Thoracic aorta (tissue), 2 donors: ENCODE data around the gene GOLGA8N. TPM values are rescaled to one million over a fixed set of nuclear protein-coding genes. Genes with fewer than 3 reads are reported as not detected.

Experiments
- ATAC-seq: fragments of 150-250 bp; one replicate; pipeline ENCODE4 v1.8.0; 2017; ENCODE audit warnings: low read depth; ENCODE audit not compliant: insufficient number of reproducible peaks, low FRiP score
- DNase-seq: peaks from one replicate; pipeline ENCODE4 v3.0.0-alpha.2; 2020; ENCODE audit warnings: low spot score
- H3K27ac ChIP-seq, 2 donors: fragments of 200-600 bp; sonication (generic); 1 replicate in 1 of 2; 2 replicates in 1 of 2; pipeline ENCODE4 v1.5.1; 2016; ENCODE audit warnings: mild to moderate bottlenecking in 2 of 2, moderate library complexity in 2 of 2
- H3K27me3 ChIP-seq: fragments of 200-600 bp; sonication (generic); replicated peaks from 2 replicates; pipeline ENCODE4 v1.6.0; 2016; ENCODE audit warnings: mild to moderate bottlenecking; ENCODE audit not compliant: insufficient read depth
- H3K36me3 ChIP-seq: fragments of 200-600 bp; sonication (generic); one replicate; pipeline ENCODE4 v1.5.1; 2016
- H3K4me1 ChIP-seq, 2 donors: fragments of 200-600 bp; sonication (generic); 1 replicate in 1 of 2; 2 replicates in 1 of 2; pipeline versions ENCODE4 v1.5.1 to v1.6.0; 2016; ENCODE audit warnings: low read depth in 2 of 2, mild to moderate bottlenecking in 1 of 2; ENCODE audit not compliant: control insufficient read depth in 1 of 2
- H3K4me3 ChIP-seq: fragments of 200-600 bp; sonication (generic); 2 replicates; pipeline ENCODE4 v1.5.1; 2016; ENCODE audit warnings: mild to moderate bottlenecking
- H3K9me3 ChIP-seq: fragments of 200-600 bp; sonication (generic); 2 replicates; pipeline ENCODE4 v1.5.1; 2016
- total RNA-seq, 2 donors: library from RNA; depleted of rRNA; stranded (reverse); fragments of >200 nt; gene quantifications; one replicate each; pipeline versions ENCODE4 v1.1.0 to v1.2.3, GENCODE V29; 2016
- TF ChIP-seq, protein P1 (sequence below): fragments of 200-600 bp; sonication (generic); IDR thresholded peaks from one replicate; pipeline ENCODE4 v1.5.1; 2019; ENCODE audit warnings: antibody characterized with exemption

The GOLGA8N gene
- total RNA-seq, 2 donors from 2014 or later = 21.2 to 36.8 TPM

GRCh38 chr15:32652178-32652577, 58.9 kb downstream of the GOLGA8N start:
- Histone ChIP-seq H3K27me3 (no peaks in the 10 kb centered on the region), H3K4me3 (no peak overlapping the region), H3K36me3 (no peaks in the 10 kb centered on the region), H3K27ac (no peak overlapping the region), H3K9me3 (no peaks in the 10 kb centered on the region), H3K4me1 (peaks cover 0 to 2% of the 10 kb centered on the region in 2 donors)
- TF ChIP-seq, protein P1, sequence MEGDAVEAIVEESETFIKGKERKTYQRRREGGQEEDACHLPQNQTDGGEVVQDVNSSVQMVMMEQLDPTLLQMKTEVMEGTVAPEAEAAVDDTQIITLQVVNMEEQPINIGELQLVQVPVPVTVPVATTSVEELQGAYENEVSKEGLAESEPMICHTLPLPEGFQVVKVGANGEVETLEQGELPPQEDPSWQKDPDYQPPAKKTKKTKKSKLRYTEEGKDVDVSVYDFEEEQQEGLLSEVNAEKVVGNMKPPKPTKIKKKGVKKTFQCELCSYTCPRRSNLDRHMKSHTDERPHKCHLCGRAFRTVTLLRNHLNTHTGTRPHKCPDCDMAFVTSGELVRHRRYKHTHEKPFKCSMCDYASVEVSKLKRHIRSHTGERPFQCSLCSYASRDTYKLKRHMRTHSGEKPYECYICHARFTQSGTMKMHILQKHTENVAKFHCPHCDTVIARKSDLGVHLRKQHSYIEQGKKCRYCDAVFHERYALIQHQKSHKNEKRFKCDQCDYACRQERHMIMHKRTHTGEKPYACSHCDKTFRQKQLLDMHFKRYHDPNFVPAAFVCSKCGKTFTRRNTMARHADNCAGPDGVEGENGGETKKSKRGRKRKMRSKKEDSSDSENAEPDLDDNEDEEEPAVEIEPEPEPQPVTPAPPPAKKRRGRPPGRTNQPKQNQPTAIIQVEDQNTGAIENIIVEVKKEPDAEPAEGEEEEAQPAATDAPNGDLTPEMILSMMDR = no peak
- DNase-seq (no peak), ATAC-seq (no peak)

GRCh38 chr15:32656091-32656490, 62.8 kb downstream of the GOLGA8N start:
- Histone ChIP-seq H3K4me3 (no peak overlapping the region), H3K36me3 (no peaks in the 10 kb centered on the region), H3K27ac (no peak overlapping the region), H3K9me3 (no peaks in the 10 kb centered on the region), H3K4me1 (peaks cover 9 to 34% of the 10 kb centered on the region in 2 donors), H3K27me3 (no peaks in the 10 kb centered on the region)
- ATAC-seq (no peak), DNase-seq (no peak)
- TF ChIP-seq, protein P1 = no peak

DNA sequence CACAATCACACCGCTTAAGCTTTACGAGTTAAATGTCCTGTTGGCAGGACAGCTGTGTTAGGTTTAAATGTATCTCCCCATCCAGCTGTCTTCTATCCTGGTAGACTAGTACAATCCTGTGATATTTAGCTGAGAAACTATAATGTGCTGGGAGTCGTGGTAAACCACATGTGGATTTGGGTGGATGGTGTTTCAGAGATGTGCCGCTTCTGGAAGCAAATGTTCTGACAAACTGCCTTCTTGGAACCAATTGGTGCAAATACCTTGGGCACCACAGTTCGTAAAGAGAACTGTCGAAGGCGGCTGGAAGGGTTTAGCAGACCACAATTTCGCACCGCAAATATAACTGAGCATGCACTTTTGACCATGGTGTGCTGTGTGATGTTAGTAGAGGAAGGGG, 63.2 kb downstream of the GOLGA8N start:
- TF ChIP-seq, protein P1 = no peak
- Histone ChIP-seq H3K27ac (no peak overlapping the region), H3K9me3 (no peaks in the 10 kb centered on the region), H3K4me3 (no peak overlapping the region), H3K4me1 (peaks cover 9 to 34% of the 10 kb centered on the region in 2 donors), H3K27me3 (no peaks in the 10 kb centered on the region), H3K36me3 (no peaks in the 10 kb centered on the region)
- ATAC-seq (no peak), DNase-seq (no peak)

Other genes with a start within 250 kb of the GOLGA8N start
- under 1 TPM in 1 of 2 donors, not detected in 1; 0.41 TPM for gene GOLGA8K, start 190.2 kb upstream of the GOLGA8N start, total RNA-seq
- gene GOLGA8O, start 137.8 kb upstream of the GOLGA8N start, total RNA-seq = 1 to 10 TPM in 1 of 2 donors, not detected in 1; 2.4 TPM
- under 1 TPM; 0.68 to 0.92 TPM for gene ARHGAP11A, start 22.0 kb downstream of the GOLGA8N start, total RNA-seq
- gene SCG5, start 48.3 kb downstream of the GOLGA8N start, total RNA-seq = 1 to 10 TPM; 2.4 to 3.3 TPM
- under 1 TPM; 0.42 to 0.95 TPM for gene GREM1, start 124.5 kb downstream of the GOLGA8N start, total RNA-seq